Heart right ventricle (tissue), 16 donors: ENCODE data around the gene CHID1. TPM values are rescaled to one million over a fixed set of nuclear protein-coding genes. Genes with fewer than 3 reads are reported as not detected.

ENCODE experiments used
- ATAC-seq, 8 donors: fragments of 200-7000 bp; cut with Tn5 transposase; one replicate each; pipeline ENCODE4 v1.9.1; 2020; ENCODE audit warnings: mild to moderate bottlenecking in 8 of 8, moderate library complexity in 8 of 8, moderate number of reproducible peaks in 1 of 8
- DNase-seq, 2 donors: peaks; one replicate each; pipeline ENCODE4 v3.0.0-alpha.2; 2020
- H3K27ac ChIP-seq, 10 donors: fragments of 200-600 bp; sonication (generic) in 2 of 10; one replicate each; pipeline versions ENCODE4 v1.5.0 to v1.8.0; 2020 to 2022; ENCODE audit warnings: mild to moderate bottlenecking in 3 of 10
- H3K27me3 ChIP-seq, 7 donors: fragments of 200-600 bp; one replicate each; pipeline ENCODE4 v1.8.0; 2021 to 2022; ENCODE audit warnings: mild to moderate bottlenecking in 2 of 7
- H3K36me3 ChIP-seq, 9 donors: fragments of 200-600 bp; sonication (generic) in 1 of 9; one replicate each; pipeline versions ENCODE4 v1.5.0 to v1.8.0; 2020 to 2022; ENCODE audit warnings: mild to moderate bottlenecking in 2 of 9
- H3K4me1 ChIP-seq, 9 donors: fragments of 200-600 bp; sonication (generic) in 1 of 9; one replicate each; pipeline versions ENCODE4 v1.5.0 to v1.8.0; 2020 to 2022; ENCODE audit warnings: mild to moderate bottlenecking in 4 of 9
- H3K4me3 ChIP-seq, 10 donors: fragments of 200-600 bp; sonication (generic) in 2 of 10; one replicate each; pipeline versions ENCODE4 v1.5.0 to v1.8.0; 2020 to 2022; ENCODE audit warnings: mild to moderate bottlenecking in 7 of 10, moderate library complexity in 2 of 10
- H3K9me3 ChIP-seq, 11 donors: fragments of 200-600 bp in 10 of 11; sonication (generic) in 2 of 11; one replicate each; pipeline versions ENCODE4 v1.5.0 to v1.8.0; 2013 to 2022; ENCODE audit warnings: mild to moderate bottlenecking in 2 of 11, control low read depth in 1 of 11, moderate library complexity in 1 of 11
- WGBS, 2 donors: extraction: QIAGEN DNeasy Blood & Tissue Kit; methylation state at CpG; one replicate each; pipeline ENCODE4 v1.1.7; 2013; ENCODE audit warnings: inconsistent platforms in 1 of 2; 5-methylcytosine and 5-hydroxymethylcytosine counted together
- intact Hi-C, 10 donors: fragments of 100-400 bp; cut with DNase I; formaldehyde crosslinking; loops; one replicate each; pipeline versions ENCODE4 v1.11.1 to v1.14.2; 2022
- polyA plus RNA-seq, 2 donors: library from polyadenylated mRNA; stranded (reverse); fragments of 200-250 nt; gene quantifications; one replicate each; pipeline ENCODE4 v1.2.3, GENCODE V29; 2013
- total RNA-seq, 10 donors: library from RNA; stranded (reverse); fragmentation: NEBNext Ultra II Directional in 3 of 10; extraction: Animal tissue kit (Norgen Biotek cat#: 25700) in 3 of 10; gene quantifications; one replicate each; pipeline versions ENCODE4 v1.2.1 to v1.2.4, GENCODE V29; 2021 to 2023
- TF ChIP-seq, protein P1 (sequence below), 9 donors: fragments of 200-600 bp; sonication (generic) in 2 of 9; IDR thresholded peaks; one replicate each; pipeline versions ENCODE4 v1.5.0 to v1.8.0; 2021 to 2022; ENCODE audit warnings: antibody characterized with exemption in 9 of 9, mild to moderate bottlenecking in 5 of 9, moderate library complexity in 1 of 9
- donor health status: Arrhythmogenic right ventricular cardiomyopathy.
- donor health status: ischemic (EF 13 %, LVEDD 7.1; RV severe dilation, severe dysfunction).
- donor health status: healthy with polysubstance abuse.
- donor health status: DM: no; HTN: yes; CAD: no.
- donor health status: DM: no; HTN: no; CAD: no.
- donor health status: ischemic (EF 25% LVEDD 6.9; RV normal size, moderate dysfunction).
- donor health status: ischemic (EF 25% LVEDD 5.7; RV mildly dilated, moderate dysfunction).
- donor health status: healthy.
- donor health status: DM: yes; HTN: yes; CAD: no.
- donor health status: Ischemic cardiomyopathy.
- donor health status: ischemic (EF 35%, LVEDD 5.7; RV mildly dilated, moderate dysfunction).
- donor health status: nonischemic (EF 11% LVEDD 7.7; RV severe dilation, severe dysfunction).
- donor health status: DM: yes; HTN: yes; CAD: no.
- donor health status: PGD.
- donor health status: ischemic (EF 29% LVEDD 5.4; RV normal size, mild dysfunction).
- donor health status: nonischemic (EF 23%, LVEDD 6.1; RV moderate dilation, normal function).

CHID1 gene
- total and polyA plus RNA-seq, 12 donors, result 40.1 to 75.2 (median 57.5) TPM

DNA sequence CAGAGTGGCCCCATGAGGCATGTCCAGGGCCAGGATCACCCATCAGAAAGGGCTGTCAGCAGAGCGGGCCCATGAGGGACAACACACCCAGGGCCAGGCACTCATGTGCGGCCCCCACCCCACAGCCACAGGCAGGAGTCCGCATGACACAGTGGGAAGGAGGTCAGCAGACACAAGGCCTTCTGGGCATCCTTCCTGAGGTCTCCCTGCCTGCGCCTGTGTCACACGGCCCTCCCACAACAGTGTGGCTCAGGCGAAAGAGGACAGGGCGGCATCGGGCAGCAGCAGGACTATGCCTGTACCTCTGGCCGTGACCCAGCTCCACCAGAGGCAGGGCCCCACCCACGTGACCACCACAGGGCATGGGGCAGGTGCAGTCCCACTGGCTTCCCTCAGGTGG is 27.1 kb downstream of the CHID1 start:
- no peak overlapping the region for H3K4me3 ChIP-seq
- DNase-seq (no peak), ATAC-seq (peak in 1 of 8 donors; percentile 14)
- intact Hi-C loops, result no loop called here
- no peaks in the 10 kb centered on the region for H3K4me1 ChIP-seq
- H3K36me3 ChIP-seq, result peaks cover 0 to 76% (median 0%) of the 10 kb centered on the region in 9 donors
- WGBS, 2 donors, result 88 to 90% methylated on average over 10 of the region's 10 CpGs
- H3K27ac ChIP-seq, result no peak overlapping the region
- H3K27me3 ChIP-seq, result no peaks in the 10 kb centered on the region
- TF ChIP-seq, protein P1, sequence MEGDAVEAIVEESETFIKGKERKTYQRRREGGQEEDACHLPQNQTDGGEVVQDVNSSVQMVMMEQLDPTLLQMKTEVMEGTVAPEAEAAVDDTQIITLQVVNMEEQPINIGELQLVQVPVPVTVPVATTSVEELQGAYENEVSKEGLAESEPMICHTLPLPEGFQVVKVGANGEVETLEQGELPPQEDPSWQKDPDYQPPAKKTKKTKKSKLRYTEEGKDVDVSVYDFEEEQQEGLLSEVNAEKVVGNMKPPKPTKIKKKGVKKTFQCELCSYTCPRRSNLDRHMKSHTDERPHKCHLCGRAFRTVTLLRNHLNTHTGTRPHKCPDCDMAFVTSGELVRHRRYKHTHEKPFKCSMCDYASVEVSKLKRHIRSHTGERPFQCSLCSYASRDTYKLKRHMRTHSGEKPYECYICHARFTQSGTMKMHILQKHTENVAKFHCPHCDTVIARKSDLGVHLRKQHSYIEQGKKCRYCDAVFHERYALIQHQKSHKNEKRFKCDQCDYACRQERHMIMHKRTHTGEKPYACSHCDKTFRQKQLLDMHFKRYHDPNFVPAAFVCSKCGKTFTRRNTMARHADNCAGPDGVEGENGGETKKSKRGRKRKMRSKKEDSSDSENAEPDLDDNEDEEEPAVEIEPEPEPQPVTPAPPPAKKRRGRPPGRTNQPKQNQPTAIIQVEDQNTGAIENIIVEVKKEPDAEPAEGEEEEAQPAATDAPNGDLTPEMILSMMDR (IDR thresholded peaks at IDR 0.05), result no peak
- H3K9me3 ChIP-seq, result no peaks in the 10 kb centered on the region

DNA sequence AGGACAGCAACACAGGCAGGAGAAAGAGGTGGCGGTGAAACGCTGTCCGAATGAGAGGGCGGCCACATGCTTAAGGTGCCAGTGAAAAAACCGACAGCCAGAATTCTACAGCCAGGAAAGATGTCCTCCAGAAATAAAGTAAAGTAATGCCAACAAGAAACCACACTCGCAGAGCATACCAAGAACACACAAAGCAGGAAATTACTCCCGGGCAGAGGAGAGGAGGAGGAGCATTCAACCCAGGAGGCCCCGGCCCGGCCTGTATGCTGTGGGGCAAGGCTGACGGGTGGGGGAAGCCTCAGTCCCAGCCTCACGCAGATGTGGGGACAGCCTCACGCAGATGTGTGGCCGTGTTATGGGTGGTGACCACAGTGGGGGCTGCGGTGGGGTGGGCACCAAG is 28.0 kb downstream of the CHID1 start:
- H3K27me3 ChIP-seq, result no peaks in the 10 kb centered on the region
- no peaks in the 10 kb centered on the region for H3K4me1 ChIP-seq
- H3K36me3 ChIP-seq, result peaks cover 0 to 66% (median 0%) of the 10 kb centered on the region in 9 donors
- TF ChIP-seq, protein P1 (IDR thresholded peaks at IDR 0.05), result no peak
- intact Hi-C loops, result no loop called here
- WGBS, 2 donors, result 89 to 95% methylated on average over 11 to 14 of the region's 14 CpGs
- ATAC-seq (no peak), DNase-seq (no peak)
- no peaks in the 10 kb centered on the region for H3K9me3 ChIP-seq
- H3K27ac ChIP-seq, result no peak overlapping the region
- no peak overlapping the region for H3K4me3 ChIP-seq

DNA sequence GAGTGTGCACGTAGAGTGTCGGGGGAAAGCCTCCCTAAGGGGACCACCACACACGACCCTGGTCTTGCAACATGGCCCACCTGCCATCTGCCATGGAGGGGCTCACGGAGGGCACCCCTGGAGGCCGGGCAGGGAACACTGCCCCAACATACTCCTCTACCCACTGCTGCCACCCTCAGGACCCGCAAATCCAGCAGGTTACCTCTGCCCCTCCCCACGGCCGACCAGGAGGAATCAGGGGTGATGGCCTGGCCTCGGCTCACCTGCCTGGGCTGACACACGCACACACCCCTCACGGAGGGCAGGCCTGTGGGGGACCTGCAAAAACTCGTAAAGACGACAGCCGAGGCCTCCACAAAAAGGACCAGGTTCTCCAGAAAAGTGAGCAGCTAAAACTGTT is 30.2 kb downstream of the CHID1 start:
- DNase-seq (no peak), ATAC-seq (no peak)
- Histone ChIP-seq H3K27ac (no peak overlapping the region), H3K36me3 (peaks cover 0 to 52% (median 0%) of the 10 kb centered on the region in 9 donors), H3K9me3 (no peaks in the 10 kb centered on the region), H3K4me1 (peaks cover 0 to 10% (median 0%) of the 10 kb centered on the region in 9 donors), H3K27me3 (no peaks in the 10 kb centered on the region), H3K4me3 (no peak overlapping the region)
- 91 to 94% methylated on average over 14 of the region's 14 CpGs for WGBS, 2 donors
- intact Hi-C loops, result no loop called here
- TF ChIP-seq, protein P1 (IDR thresholded peaks at IDR 0.05), result no peak

DNA sequence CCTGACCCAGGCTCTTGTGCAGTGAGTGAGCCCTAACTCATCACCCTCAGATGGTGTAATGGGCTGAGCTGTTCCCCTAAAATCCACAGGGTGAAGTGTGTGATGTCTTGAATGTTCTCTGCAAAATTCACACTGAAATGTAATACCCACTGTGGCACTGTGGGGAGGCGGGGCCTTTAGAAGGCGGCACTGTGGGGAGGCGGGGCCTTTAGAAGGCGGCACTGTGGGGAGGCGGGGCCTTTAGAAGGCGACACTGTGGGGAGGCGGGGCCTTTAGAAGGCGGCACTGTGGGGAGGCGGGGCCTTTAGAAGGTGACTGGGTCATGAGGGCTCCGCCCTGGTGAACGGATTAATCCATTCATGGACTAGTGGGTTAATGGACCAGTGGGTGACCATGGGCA is 33.0 kb downstream of the CHID1 start:
- peaks cover 0 to 35% (median 0%) of the 10 kb centered on the region in 9 donors for H3K36me3 ChIP-seq
- H3K27me3 ChIP-seq, result no peaks in the 10 kb centered on the region
- H3K4me3 ChIP-seq, result no peak overlapping the region
- TF ChIP-seq, protein P1 (IDR thresholded peaks at IDR 0.05), result no peak
- no peak for DNase-seq
- H3K9me3 ChIP-seq, result no peaks in the 10 kb centered on the region
- no peak overlapping the region for H3K27ac ChIP-seq
- ATAC-seq, result no peak
- peaks cover 0 to 10% (median 0%) of the 10 kb centered on the region in 9 donors for H3K4me1 ChIP-seq
- 95 to 96% methylated on average over 11 of the region's 11 CpGs for WGBS, 2 donors
- intact Hi-C loops, result no loop called here
